Prostate gland (tissue), 2 donors: ENCODE results near the gene KCNIP2. TPM values are rescaled to one million over a fixed set of nuclear protein-coding genes. Genes with fewer than 3 reads are reported as not detected.
A peak's percentile ranks its signal among the peaks of the same experiment; 100 is the strongest.

Experiments
- DNase-seq: peaks from one replicate; pipeline ENCODE4 v3.0.0-alpha.2; 2019; ENCODE audit warnings: low spot score
- H3K27ac ChIP-seq, 2 donors: fragments of 200-600 bp; sonication (generic); 2 replicates each; pipeline ENCODE4 v1.5.1; 2017 to 2019
- H3K27me3 ChIP-seq: fragments of 200-600 bp; sonication (generic); replicated peaks from 2 replicates; pipeline ENCODE4 v1.5.1; 2019; ENCODE audit not compliant: insufficient read depth
- H3K36me3 ChIP-seq, 2 donors: fragments of 200-600 bp; sonication (generic); 1 replicate in 1 of 2; 2 replicates in 1 of 2; pipeline versions ENCODE4 v1.5.1 to v1.8.1; 2017 to 2019
- H3K4me1 ChIP-seq: fragments of 200-600 bp; sonication (generic); replicated peaks from 2 replicates; pipeline ENCODE4 v1.5.1; 2019
- H3K4me3 ChIP-seq, 2 donors: fragments of 200-600 bp; sonication (generic); 2 replicates each; pipeline ENCODE4 v1.5.1; 2017 to 2019
- H3K9me3 ChIP-seq: fragments of 200-600 bp; sonication (generic); 2 replicates; pipeline ENCODE4 v1.5.1; 2017
- POLR2A ChIP-seq: fragments of 450-650 bp; IDR thresholded peaks from one replicate; pipeline ENCODE4 v1.6.1; 2016; ENCODE audit warnings: antibody characterized with exemption, mild to moderate bottlenecking
- POLR2AphosphoS5 ChIP-seq: sonication (generic); formaldehyde crosslinking; IDR thresholded peaks from one replicate; pipeline ENCODE4 v1.6.1; 2017; ENCODE audit warnings: antibody characterized with exemption
- WGBS: methylation state at CpG from one replicate; pipeline ENCODE4 v1.1.5; 2018; 5-methylcytosine and 5-hydroxymethylcytosine counted together
- intact Hi-C: fragments of 100-400 bp; cut with DNase I; formaldehyde crosslinking; loops from one replicate; pipeline ENCODE4 v1.14.2; 2022
- total RNA-seq, 2 donors: library from RNA; depleted of rRNA; stranded (reverse); fragments of >200 nt; gene quantifications; one replicate each; pipeline ENCODE4 v1.1.0, GENCODE V29; 2016
- TF ChIP-seq, protein P1 (sequence below), 4 experiments: fragments of 200-600 bp in 2 of 4; fragments of 450-650 bp in 2 of 4; sonication (generic) in 2 of 4; IDR thresholded peaks; 1 replicate in 3 of 4; 2 replicates in 1 of 4; pipeline ENCODE4 v1.5.1; 2016 to 2019; ENCODE audit warnings: antibody characterized with exemption in 4 of 4, mild to moderate bottlenecking in 2 of 4, moderate library complexity in 2 of 4

The KCNIP2 gene
- total RNA-seq, 2 donors from 2014 or later, result 2.6 to 3.0 TPM

DNA sequence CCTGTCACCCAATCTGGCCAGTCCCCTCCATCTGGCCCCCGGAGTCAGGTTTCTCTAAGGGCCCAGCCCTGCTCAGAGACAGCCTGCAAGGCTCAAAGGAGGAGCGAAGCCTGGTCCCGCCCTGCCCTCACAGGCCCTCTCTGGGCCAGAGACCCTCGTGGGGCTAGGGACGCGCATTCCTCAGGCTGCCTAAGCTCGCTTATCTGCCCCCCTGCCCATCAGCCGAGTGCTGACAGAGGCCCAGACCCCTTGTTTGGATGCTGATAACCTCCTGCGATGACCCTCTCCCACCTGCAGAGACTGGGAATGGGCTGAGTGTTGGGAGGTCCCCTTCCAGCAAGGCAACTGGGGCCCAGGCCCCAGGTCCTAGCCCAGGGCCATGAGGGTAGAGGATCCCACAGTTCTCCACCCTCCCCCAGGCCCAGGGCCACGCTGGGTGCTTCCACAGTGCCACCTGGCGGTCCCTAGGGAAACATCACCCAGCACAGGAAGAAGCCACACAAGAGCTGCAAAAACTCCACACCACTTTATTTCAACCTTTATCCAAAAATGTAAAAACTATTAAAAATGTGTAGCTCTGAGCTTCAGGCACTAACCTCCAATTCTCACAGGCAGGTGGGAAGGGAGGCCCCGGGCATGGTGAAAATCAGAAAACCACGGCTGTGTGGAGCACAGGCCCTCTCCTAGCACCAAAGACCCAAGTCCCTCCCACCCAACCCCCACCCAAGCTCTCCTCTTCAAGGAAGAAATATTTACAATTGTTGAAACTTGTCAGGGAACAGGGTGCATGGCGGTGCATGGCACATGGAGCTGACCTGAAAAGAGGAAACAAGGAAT is 62.6 kb downstream of the KCNIP2 start:
- Histone ChIP-seq H3K9me3 (no peaks in the 10 kb centered on the region), H3K4me3 (no peak overlapping the region), H3K36me3 (no peaks in the 10 kb centered on the region), H3K27me3 (no peaks in the 10 kb centered on the region), H3K4me1 (peaks cover 5% of the 10 kb centered on the region), H3K27ac (no peak overlapping the region)
- no peak for TF ChIP-seq POLR2AphosphoS5
- TF ChIP-seq, protein P1, sequence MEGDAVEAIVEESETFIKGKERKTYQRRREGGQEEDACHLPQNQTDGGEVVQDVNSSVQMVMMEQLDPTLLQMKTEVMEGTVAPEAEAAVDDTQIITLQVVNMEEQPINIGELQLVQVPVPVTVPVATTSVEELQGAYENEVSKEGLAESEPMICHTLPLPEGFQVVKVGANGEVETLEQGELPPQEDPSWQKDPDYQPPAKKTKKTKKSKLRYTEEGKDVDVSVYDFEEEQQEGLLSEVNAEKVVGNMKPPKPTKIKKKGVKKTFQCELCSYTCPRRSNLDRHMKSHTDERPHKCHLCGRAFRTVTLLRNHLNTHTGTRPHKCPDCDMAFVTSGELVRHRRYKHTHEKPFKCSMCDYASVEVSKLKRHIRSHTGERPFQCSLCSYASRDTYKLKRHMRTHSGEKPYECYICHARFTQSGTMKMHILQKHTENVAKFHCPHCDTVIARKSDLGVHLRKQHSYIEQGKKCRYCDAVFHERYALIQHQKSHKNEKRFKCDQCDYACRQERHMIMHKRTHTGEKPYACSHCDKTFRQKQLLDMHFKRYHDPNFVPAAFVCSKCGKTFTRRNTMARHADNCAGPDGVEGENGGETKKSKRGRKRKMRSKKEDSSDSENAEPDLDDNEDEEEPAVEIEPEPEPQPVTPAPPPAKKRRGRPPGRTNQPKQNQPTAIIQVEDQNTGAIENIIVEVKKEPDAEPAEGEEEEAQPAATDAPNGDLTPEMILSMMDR (IDR thresholded peaks at IDR 0.05), result peak; percentile 74 to 83 (median 80)
- 50% methylated on average over 11 of the region's 14 CpGs for WGBS
- intact Hi-C loops, result loop anchor here (5.0 kb wide), 3 partner anchors 36 to 569 kb away; partner anchors contain the start of gene OGA
- DNase-seq, result no peak

DNA sequence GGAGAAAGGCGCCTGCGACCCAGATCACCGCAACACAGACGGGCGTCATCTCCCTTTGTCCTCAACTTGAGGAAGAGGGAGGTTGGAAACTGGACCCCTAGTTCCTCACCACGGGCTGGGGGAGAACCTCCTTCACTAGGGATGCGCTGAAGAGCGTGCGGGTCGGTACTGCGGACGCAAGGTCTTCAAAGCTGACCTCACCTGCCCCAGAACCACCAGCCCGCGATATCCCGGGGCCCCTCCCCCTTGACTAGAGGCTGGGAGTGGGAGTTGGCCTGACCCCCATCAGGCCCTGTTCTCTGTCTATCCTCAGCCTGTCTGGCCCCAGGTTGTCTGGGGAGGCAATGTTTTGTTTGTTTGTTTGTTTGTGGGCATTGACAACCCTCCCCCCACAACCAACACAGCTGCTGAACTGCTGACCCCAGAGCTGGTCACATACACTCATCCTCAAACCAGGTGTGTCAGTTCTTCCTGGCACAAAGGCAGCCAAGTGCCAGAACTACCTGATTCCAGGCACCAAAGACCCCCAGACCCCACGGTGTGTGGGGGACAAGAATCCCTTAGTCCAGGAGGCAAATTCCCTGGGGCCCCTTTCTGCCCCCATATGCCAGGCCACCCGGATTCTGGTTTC is 63.3 kb downstream of the KCNIP2 start:
- TF ChIP-seq POLR2A, result no peak
- no peak for TF ChIP-seq POLR2AphosphoS5
- TF ChIP-seq, protein P1 (IDR thresholded peaks at IDR 0.05), result no peak
- intact Hi-C loops, result loop anchor here (5.0 kb wide), 3 partner anchors 37 to 568 kb away; partner anchors contain the start of gene OGA
- no peak overlapping the region for H3K27ac ChIP-seq
- H3K9me3 ChIP-seq, result no peaks in the 10 kb centered on the region
- H3K27me3 ChIP-seq, result peaks cover 3% of the 10 kb centered on the region
- H3K36me3 ChIP-seq, result no peaks in the 10 kb centered on the region
- no peak for DNase-seq
- H3K4me1 ChIP-seq, result peaks cover 7% of the 10 kb centered on the region
- WGBS, result 32% methylated on average over 17 of the region's 17 CpGs
- H3K4me3 ChIP-seq, result peak overlapping the region in 1 of 2 donors; percentile 25

GRCh38 chr10:101779544-101780186 is 63.9 kb downstream of the KCNIP2 start:
- Histone ChIP-seq H3K27me3 (peaks cover 3% of the 10 kb centered on the region), H3K4me1 (peaks cover 8% of the 10 kb centered on the region), H3K36me3 (no peaks in the 10 kb centered on the region), H3K4me3 (peak overlapping the region; percentile 10 to 25), H3K9me3 (no peaks in the 10 kb centered on the region), H3K27ac (no peak overlapping the region)
- no peak for TF ChIP-seq POLR2A
- TF ChIP-seq, protein P1 (IDR thresholded peaks at IDR 0.05), result peak; percentile 52 to 83 (median 72)
- peak; percentile 74 for DNase-seq
- WGBS, result 4% methylated on average over 24 of the region's 51 CpGs
- intact Hi-C loops, result loop anchor here (5.0 kb wide), 3 partner anchors 38 to 567 kb away; partner anchors contain the start of gene OGA

- TF ChIP-seq POLR2A (no peak), POLR2AphosphoS5 (no peak)
- TF ChIP-seq, protein P1 (IDR thresholded peaks at IDR 0.05), result no peak
- DNase-seq, result no peak
- Histone ChIP-seq H3K9me3 (no peaks in the 10 kb centered on the region), H3K4me1 (peaks cover 8% of the 10 kb centered on the region), H3K4me3 (peak overlapping the region; percentile 10 to 25), H3K36me3 (no peaks in the 10 kb centered on the region), H3K27me3 (peaks cover 3% of the 10 kb centered on the region), H3K27ac (no peak overlapping the region)
- intact Hi-C loops, result no loop called here
- 13% methylated on average over 58 of the region's 58 CpGs for WGBS
These were observed 64.6 kb downstream of the KCNIP2 start for GRCh38 chr10:101778781-101779543.
